MM.1S (cell line): ENCODE measurements around the gene YPEL2.

Experiments
- DNase-seq: peaks from one replicate; pipeline ENCODE4 v3.0.0-alpha.2; 2015
- H2AFZ ChIP-seq: fragments of 300-600 bp; sonication (generic); 2 replicates; pipeline ENCODE4 v1.6.0; 2016; ENCODE audit warnings: antibody characterized with exemption, low read length
- H3F3A ChIP-seq: fragments of 300-600 bp; sonication (generic); 2 replicates; pipeline ENCODE4 v1.6.1; 2016; ENCODE audit warnings: mild to moderate bottlenecking, antibody characterized with exemption, low read length, moderate library complexity, mixed read lengths; ENCODE audit not compliant: insufficient read depth
- H3K27ac ChIP-seq: fragments of 300-600 bp; sonication (generic); 2 replicates; pipeline ENCODE4 v1.5.1; 2016; ENCODE audit warnings: mild to moderate bottlenecking, low read length
- H3K27me3 ChIP-seq: fragments of 300-600 bp; sonication (generic); replicated peaks from 2 replicates; pipeline ENCODE4 v1.6.0; 2016; ENCODE audit warnings: low read length; ENCODE audit not compliant: insufficient read depth
- H3K36me3 ChIP-seq: fragments of 300-600 bp; sonication (generic); replicated peaks from 2 replicates; pipeline ENCODE4 v1.6.1; 2016; ENCODE audit warnings: mild to moderate bottlenecking, low read length, mixed read lengths; ENCODE audit not compliant: insufficient read depth
- H3K4me1 ChIP-seq: fragments of 300-600 bp; sonication (generic); 2 replicates; pipeline ENCODE4 v1.6.1; 2016; ENCODE audit warnings: low read length, mixed read lengths
- H3K4me2 ChIP-seq: fragments of 300-600 bp; sonication (generic); 2 replicates; pipeline ENCODE4 v1.6.0; 2016; ENCODE audit warnings: low read depth, low read length
- H3K4me3 ChIP-seq: fragments of 300-600 bp; sonication (generic); 2 replicates; pipeline ENCODE4 v1.5.1; 2016; ENCODE audit warnings: low read length, mixed read lengths
- H3K79me2 ChIP-seq: fragments of 300-600 bp; sonication (generic); 2 replicates; pipeline ENCODE4 v1.6.1; 2016; ENCODE audit warnings: mixed run types, low read length, mixed read lengths
- H3K9ac ChIP-seq: fragments of 300-600 bp; sonication (generic); 2 replicates; pipeline ENCODE4 v1.6.1; 2016; ENCODE audit warnings: low read length, mixed read lengths
- H3K9me2 ChIP-seq: fragments of 300-600 bp; sonication (generic); replicated peaks from 2 replicates; pipeline ENCODE4 v1.6.1; 2016; ENCODE audit warnings: mild to moderate bottlenecking, low read length, mixed read lengths; ENCODE audit not compliant: insufficient read depth
- H3K9me3 ChIP-seq: fragments of 300-600 bp; sonication (generic); replicated peaks from 2 replicates; pipeline ENCODE4 v1.6.1; 2016; ENCODE audit warnings: mild to moderate bottlenecking, low read length, mixed read lengths; ENCODE audit not compliant: insufficient read depth
- H4K20me1 ChIP-seq: fragments of 300-600 bp; sonication (generic); 2 replicates; pipeline ENCODE4 v1.6.1; 2016; ENCODE audit warnings: mild to moderate bottlenecking, low read length, moderate library complexity, mixed read lengths; ENCODE audit not compliant: insufficient read depth
- EZH2 ChIP-seq: fragments of 300-600 bp; sonication (generic); optimal IDR thresholded peaks from 2 replicates; pipeline ENCODE3; 2017; ENCODE audit warnings: low read depth, mild to moderate bottlenecking, antibody characterized with exemption, low read length, mixed read lengths
- EZH2phosphoT487 ChIP-seq: fragments of 300-600 bp; sonication (generic); IDR thresholded peaks from 2 replicates; pipeline ENCODE4 v1.6.1; 2018; ENCODE audit warnings: antibody characterized with exemption, low read length
- TF ChIP-seq, protein P1 (sequence below): fragments of 300-600 bp; sonication (generic); IDR thresholded peaks from 2 replicates; pipeline ENCODE4 v1.5.1; 2016; ENCODE audit warnings: antibody characterized with exemption, low read length, mixed read lengths

Gene YPEL2

GRCh38 chr17:59296190-59296589, 35.3 kb upstream of the YPEL2 start:
- no peak overlapping the region for H3K9ac ChIP-seq
- no peaks in the 10 kb centered on the region for H4K20me1 ChIP-seq
- H2AFZ ChIP-seq, result no peak overlapping the region
- no peaks in the 10 kb centered on the region for H3K36me3 ChIP-seq
- no peak overlapping the region for H3K27ac ChIP-seq
- H3K27me3 ChIP-seq, result no peaks in the 10 kb centered on the region
- H3K9me2 ChIP-seq, result no peaks in the 10 kb centered on the region
- TF ChIP-seq, protein P1, sequence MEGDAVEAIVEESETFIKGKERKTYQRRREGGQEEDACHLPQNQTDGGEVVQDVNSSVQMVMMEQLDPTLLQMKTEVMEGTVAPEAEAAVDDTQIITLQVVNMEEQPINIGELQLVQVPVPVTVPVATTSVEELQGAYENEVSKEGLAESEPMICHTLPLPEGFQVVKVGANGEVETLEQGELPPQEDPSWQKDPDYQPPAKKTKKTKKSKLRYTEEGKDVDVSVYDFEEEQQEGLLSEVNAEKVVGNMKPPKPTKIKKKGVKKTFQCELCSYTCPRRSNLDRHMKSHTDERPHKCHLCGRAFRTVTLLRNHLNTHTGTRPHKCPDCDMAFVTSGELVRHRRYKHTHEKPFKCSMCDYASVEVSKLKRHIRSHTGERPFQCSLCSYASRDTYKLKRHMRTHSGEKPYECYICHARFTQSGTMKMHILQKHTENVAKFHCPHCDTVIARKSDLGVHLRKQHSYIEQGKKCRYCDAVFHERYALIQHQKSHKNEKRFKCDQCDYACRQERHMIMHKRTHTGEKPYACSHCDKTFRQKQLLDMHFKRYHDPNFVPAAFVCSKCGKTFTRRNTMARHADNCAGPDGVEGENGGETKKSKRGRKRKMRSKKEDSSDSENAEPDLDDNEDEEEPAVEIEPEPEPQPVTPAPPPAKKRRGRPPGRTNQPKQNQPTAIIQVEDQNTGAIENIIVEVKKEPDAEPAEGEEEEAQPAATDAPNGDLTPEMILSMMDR, result no peak
- TF ChIP-seq EZH2 (no peak), EZH2phosphoT487 (no peak)
- H3K9me3 ChIP-seq, result no peaks in the 10 kb centered on the region
- no peak for DNase-seq
- H3K79me2 ChIP-seq, result no peaks in the 10 kb centered on the region
- H3F3A ChIP-seq, result no peaks in the 10 kb centered on the region
- no peaks in the 10 kb centered on the region for H3K4me1 ChIP-seq
- H3K4me3 ChIP-seq, result no peak overlapping the region
- no peak overlapping the region for H3K4me2 ChIP-seq

GRCh38 chr17:59298521-59298920, 32.9 kb upstream of the YPEL2 start:
- Histone ChIP-seq H3K9me3 (no peaks in the 10 kb centered on the region), H3K4me2 (no peak overlapping the region), H3K79me2 (no peaks in the 10 kb centered on the region), H3K4me1 (no peaks in the 10 kb centered on the region), H4K20me1 (no peaks in the 10 kb centered on the region), H3K27ac (no peak overlapping the region), H3K9ac (no peak overlapping the region), H3K4me3 (no peak overlapping the region), H3F3A (no peaks in the 10 kb centered on the region), H3K36me3 (no peaks in the 10 kb centered on the region), H3K27me3 (no peaks in the 10 kb centered on the region), H3K9me2 (no peaks in the 10 kb centered on the region), H2AFZ (no peak overlapping the region)
- no peak for DNase-seq
- TF ChIP-seq EZH2phosphoT487, result no peak
- TF ChIP-seq EZH2, result no peak
- TF ChIP-seq, protein P1, result no peak

DNA sequence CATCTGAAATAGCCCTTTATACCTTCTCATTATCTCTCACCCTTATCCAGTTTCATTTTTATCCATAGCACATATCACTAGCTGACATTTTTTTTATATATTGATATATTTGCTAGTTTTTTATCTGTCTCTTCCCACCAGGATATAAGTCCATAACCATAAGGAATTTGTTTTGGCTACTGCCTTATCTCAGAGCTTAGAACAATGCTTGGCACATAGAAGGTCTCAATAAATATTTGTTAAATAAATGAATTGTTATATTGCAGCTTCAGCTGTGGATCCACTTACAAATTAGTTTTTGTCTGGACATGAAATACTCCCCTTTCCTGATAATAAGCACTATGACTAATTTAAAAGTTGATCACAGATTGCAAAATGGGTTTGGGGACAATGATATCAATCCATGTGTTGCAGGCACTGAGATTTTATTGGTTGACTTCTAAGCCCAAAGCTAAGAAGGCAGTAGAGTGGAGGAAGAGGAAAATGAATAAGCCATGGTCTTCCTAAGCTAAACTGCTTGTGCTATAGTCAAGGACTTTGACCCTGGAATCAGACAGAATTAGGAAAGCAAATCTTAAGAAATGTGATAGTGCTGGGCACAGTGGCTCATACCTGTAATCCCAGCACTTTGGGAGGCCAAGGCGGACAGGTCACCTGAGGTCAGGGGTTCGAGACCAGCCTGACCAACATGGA, 31.9 kb upstream of the YPEL2 start:
- H3K4me2 ChIP-seq, result no peak overlapping the region
- no peak overlapping the region for H3K4me3 ChIP-seq
- H3K9ac ChIP-seq, result no peak overlapping the region
- no peaks in the 10 kb centered on the region for H3K79me2 ChIP-seq
- no peaks in the 10 kb centered on the region for H3F3A ChIP-seq
- DNase-seq, result no peak
- no peaks in the 10 kb centered on the region for H4K20me1 ChIP-seq
- H3K9me3 ChIP-seq, result no peaks in the 10 kb centered on the region
- TF ChIP-seq, protein P1, result no peak
- no peak for TF ChIP-seq EZH2
- TF ChIP-seq EZH2phosphoT487, result no peak
- H3K4me1 ChIP-seq, result no peaks in the 10 kb centered on the region
- H3K9me2 ChIP-seq, result no peaks in the 10 kb centered on the region
- H3K27ac ChIP-seq, result no peak overlapping the region
- H2AFZ ChIP-seq, result no peak overlapping the region
- no peaks in the 10 kb centered on the region for H3K36me3 ChIP-seq
- H3K27me3 ChIP-seq, result no peaks in the 10 kb centered on the region
